NCI-H524 (cell line): Measurements from ENCODE around the gene VLDLR.

Source experiments
- DNase-seq, 2 experiments: peaks; one replicate each; lab custom pipeline; 2025; lab: John Stamatoyannopoulos, UW

The VLDLR gene

DNA sequence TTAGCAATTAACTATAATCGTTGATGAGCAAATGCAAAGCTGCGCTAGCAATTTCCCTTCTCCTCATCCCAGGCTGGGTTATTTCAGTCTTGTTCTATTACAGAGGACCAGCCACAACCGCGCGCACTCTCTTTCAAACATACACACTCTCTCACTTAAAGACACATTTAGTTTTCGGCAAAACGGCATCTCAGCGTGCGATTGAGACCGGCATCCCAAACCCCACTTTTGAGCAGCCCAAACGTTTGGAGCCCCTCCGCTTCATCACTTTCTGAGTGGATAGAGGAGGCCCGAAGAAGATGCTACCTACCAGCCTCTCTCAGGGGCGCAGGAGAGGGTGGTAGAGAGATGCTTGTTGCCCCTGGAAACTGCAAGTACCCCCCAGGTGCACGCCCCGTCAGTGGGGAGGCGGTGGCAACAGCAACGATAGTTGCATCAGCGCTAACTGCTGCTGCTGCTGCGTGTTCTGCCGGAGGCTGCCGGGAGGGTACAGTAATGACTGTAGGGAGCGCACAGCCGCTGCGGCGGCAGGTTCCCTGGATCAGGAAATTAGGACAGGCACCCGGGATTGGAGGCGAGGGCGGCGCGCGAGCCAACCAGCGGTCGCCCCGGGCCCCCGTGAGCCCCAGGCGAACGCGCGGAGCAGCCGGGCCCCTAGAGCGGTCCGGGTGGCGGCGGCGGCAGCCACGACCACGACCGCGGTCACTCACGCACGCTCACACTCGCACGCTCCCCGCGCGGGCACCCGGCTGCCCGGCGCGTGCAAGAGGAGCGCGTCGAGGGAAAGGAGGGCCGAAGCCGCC is 467 bp upstream of the VLDLR start:
- DNase-seq = peak; percentile 40 to 87

DNA sequence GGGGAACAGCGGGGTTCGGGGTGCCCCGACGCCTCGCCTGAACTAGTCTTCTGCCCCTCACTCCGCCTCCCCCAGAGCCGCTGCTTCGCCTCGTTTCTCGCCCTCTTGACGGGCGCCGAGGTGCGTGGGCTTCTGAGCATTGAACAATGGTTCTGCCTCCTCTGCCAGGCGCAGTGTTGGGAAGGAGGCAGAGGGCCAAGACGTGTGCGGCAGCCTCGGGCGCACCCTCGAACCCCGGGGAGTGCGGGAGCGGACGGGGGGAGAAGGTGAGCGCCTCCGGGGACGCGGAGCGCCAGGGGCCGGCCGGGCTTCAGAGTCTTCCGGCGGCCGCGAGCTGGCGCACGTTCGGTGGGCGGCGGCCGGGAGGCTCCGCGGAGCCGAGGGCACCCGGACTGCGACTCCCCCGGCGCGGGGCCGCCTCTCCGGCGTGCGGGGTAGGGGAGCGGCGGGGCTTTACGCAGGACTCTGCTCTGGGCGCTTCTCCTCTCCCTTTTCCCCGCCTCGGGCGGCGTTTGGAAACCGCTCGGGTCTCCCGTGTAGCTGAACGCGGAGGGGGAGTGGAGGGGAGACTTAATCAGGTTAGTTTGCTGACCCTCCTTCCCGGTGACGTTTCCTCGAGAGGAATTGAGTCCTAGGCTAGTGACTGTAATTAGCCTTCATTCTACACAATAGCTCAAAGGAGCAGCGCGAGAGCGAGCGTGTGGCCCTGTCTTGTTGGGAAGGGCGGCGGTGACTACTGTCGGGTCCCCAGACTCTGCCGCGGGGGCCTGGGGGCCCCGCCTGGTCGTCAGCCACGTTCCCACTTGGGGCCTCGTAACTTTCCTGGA is 1.1 kb downstream of the VLDLR start:
- DNase-seq = peak; percentile 3 to 55

DNA sequence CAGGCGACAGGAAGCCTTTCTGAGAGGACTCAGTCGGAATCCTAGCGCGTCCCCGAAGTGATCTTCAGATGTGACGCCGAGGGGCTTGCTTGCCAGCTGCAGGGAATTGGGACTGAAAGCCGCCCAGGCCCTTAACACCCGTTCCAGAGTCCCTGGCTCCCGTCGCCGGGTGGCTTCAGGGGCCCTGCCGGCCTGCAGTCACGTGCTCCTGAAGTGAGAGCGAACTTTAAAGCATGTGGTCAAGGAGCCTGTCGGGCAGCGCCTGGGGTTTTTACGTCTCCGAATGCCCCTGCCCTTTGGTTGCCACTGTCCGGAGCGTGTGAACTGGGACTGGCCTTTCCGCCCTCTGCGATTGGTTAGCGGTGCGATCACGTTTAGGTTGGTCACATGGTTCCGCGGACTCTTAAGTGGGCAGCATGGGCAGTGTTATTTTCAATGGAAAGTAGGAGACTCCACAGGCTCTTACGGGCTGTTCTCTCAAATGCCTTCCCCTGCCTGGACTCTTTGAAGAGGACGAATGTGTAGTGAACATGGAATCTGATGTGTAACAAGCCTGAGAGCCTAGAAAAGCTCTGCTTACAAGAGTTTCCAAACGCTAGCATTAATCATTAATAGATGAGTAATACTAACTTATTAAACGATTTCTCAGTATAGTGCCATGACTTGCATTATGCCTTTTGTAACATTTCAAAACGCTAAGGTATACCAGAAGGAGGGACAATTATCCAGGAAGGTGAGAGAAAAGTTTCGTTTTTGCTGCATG is 1.9 kb downstream of the VLDLR start:
- peak in 1 of 2 experiments; percentile 55 for DNase-seq

DNA sequence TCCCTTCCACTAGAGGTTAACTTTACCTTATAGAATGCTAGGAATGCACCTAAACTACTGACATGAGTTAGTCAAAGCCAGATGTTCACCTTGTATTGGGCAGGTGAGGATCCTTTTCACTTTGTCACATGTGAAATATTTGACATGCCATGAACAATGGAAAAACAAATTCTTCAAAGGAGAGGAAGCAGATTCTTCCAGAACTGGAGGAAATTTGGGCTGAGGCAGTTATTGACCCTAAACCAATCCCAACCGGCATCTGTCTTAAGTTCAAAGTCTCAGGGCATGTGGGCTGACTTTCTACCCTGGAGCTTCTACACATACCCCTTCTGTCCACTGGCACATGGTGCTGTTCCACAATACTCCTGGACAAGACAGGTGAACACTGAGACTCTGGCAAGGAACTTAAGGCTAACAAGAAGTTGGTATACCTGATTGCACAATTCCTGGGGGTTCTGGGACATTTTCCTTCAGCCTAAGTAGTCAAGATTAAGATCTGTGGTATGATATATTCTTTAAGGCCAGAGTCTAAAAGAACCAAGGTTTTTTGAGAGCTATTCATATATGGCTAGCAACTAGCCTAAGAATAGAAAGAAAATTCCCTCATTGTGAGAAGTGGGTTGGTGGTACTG is 2.6 kb downstream of the VLDLR start:
- DNase-seq = no peak

DNA sequence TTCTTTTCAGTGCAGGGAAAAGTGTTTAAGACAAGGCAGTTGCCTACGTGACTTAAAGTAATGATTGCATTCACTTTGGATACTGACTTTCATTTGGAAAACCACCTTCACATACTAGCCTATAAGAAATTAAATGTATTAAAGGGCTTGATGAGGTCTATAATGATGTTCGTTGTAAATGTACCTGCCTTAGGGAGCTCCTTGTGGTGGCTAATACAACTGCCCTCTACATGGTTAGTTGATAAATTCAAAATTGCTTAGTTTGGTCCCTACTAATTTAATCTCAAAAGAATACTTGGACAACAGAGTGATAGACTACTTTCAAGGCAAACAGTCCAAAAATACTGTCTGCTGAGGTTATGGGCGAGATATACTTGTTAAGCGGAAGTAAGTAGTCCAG is 3.8 kb downstream of the VLDLR start:
- DNase-seq = no peak

DNA sequence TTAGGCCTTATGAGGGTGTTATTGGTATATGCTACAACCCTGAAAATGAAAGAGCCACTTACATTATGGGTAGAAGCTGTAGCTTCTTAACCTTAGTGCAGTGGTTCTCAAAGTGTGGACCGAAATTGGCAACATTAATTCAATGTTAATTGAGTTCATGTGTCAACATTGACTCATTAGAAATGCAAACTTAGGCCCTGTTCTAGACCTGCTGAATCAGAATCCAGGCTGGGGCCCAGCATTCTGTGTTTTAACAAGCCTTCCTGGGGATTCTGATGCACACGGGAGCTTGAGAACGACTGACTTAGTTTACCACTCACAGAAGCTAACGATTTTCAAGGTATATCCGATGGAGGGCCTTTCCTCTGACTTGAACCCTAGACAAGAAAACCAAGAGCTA is 7.3 kb downstream of the VLDLR start:
- no peak for DNase-seq

DNA sequence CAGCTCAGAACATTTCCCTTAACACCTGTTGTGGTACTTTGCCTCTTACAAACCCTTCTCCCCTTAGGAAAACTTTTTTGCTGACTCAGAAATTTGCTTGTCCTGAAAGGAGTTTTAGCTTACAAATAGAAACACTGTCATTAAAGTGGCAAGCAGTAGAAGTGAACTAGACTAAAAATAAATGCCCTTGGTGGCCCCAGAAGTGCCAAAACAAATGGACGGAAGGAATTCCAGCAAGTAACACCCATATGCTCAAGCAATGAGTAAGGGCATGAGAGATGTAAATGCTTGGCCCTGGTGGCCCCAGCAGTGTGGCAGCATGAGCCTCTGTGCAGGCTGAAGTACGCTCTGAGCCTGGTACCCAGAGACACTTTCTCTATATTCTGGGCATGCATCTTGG is 8.6 kb downstream of the VLDLR start:
- DNase-seq = no peak

DNA sequence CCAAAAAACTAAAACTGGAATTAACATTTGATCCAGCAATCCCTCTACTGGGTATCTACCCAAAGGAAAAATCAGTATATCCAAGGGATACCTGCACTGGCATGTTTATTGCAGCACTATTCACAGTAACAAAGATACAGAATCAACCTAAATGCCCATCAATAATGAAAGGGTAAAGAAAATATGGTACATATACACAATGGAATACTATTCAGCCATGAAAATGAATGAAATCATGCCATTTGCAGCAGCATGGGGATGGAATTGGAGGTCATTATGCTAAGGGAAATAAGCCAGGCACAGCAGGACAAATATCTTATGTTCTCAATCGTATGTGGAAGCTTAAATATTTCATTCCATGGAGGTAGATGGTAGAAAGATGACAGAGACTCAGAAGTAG is 9.7 kb downstream of the VLDLR start:
- DNase-seq = no peak

DNA sequence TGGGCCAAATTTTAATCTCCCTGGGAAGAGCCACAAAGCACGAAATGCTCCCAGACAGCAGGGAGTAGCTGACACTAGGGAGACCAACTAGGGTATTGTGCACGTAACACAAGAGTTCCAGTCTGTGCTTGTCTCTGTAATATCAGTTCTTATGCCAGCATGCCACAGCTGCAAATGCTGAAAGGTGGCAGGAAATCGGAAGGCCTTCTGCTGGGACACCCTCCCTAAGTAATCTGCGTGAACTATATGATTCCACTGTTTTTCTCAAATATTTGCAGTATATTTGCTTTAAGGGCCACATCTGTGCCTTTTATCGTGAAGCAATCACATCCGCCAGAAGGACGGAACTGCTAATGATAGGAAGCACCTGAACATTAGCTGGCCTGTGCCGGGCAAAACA is 12.6 kb downstream of the VLDLR start:
- no peak for DNase-seq

DNA sequence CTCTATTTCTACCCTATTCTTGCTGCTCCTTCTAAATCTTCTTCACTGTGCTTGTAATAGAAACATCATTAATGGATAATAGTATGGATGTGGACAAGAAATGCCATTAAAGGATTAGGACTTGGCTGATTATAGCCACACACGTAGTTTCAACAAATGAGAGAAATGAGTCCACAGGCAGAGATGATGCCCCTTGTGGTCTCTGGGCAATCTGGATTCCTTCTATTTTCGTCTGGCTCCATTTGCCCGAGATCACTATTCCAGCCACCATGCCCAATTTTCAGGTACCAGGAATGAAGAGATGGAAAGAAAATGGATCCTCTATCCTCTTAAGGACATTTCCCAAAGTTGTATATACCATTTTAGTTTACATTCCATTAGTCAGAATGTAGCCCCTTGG is 13.2 kb downstream of the VLDLR start:
- no peak for DNase-seq

DNA sequence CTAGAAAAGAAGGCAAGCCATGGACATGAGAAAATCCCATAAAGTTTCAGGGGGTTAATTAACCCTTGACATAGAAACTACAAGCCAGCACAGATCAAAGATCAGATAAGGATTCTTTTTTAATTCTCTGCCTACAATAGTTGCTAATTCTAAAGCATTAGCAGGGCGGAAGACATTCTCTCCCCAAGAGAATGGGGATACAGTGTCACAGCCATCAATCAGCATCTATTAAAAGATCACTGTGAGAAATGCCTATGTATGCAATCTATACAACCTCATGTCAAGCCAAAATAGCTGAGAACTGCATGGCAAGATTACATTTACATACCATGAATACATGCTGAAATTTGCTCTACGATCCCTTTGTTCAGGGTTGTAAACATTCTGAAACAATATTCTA is 14.3 kb downstream of the VLDLR start:
- DNase-seq = no peak

DNA sequence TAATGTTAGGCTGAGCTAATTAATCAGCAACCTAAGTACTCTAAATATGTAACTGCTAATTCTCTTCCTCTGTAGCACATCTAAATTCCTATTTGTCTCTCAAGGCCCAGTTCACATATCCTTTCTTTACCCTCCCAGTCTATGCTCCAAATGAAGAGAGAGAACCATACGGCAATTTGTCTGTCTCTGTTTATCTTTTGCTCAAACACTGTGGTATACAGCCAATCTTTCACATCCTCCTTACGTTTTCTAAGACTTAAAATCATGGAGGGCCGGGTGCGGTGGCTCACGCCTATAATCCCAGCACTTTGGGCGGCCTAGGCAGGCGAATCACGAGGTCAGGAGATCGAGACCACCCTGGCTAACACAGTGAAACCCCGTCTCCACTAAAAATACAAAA is 15.8 kb downstream of the VLDLR start:
- no peak for DNase-seq

DNA sequence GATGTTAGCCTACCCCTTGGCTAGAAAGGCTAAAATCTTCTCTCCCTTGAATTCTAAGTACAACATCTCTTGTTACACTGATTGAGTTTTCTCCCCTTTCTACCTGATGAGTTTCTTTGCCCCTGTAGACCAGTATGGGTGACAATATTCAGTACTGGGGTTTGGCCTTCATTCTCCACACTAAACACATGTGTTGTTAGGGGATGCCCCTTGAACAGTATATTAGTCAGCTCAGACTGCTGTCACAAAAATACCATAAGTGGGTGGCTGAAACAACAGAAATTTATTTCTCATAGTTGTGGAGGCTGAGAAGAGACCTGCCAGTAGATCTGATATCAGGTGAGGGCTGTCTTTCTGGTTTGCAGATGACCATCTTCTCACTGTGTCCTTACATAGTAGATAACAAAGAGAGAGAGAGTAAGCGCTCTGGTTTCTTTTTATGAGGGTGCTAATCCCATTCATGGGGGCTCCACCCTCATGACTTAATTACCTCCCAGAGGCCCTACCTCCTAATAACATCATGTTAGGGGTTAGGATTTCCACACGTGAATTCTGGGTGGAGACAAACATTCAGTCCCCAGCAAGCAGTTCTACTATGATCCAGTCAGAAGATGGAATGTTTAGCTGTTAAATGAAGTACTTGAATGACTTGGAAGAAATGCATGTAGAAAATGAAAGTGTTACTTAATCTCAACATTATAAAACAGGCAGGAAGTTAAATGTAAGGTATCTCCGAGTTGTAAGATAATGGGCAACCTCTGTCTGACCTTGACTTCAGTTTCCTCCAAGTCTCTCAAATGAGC is 17.5 kb downstream of the VLDLR start:
- DNase-seq = no peak

DNA sequence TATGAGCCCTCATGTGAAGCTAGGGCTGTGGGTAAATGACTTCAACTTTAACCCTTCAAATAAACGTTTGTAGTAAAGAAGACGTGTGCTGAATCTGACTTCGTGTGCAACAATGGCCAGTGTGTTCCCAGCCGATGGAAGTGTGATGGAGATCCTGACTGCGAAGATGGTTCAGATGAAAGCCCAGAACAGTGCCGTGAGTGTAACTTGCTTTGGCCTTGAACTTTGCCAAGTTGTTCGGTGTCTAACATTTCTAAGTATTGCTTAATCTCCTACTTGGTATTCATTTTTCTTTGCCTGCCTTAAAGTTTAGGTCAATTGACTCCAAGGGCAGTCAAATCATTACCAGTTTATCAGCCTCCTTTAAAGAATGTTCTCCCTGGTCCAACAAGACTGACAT is 18.2 kb downstream of the VLDLR start:
- no peak for DNase-seq

DNA sequence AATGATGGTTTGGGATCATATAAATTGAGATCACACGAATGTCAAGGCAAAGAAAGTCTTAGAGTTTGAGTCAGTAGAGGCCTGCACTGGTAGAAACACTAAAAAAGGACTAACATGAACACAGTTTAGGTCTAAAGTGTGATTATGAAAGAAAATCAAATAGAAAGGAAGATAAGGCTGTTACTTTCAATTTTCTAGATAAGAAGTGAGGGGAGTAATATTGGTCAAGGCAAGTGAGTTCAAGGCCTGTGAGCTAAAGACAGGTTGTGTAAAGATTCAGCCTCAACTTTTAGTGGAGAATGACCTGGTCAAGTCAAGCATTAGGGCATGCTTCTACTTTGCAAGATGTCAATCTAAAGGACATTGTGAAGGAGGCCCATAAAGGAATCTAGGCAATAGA is 19.0 kb downstream of the VLDLR start:
- no peak for DNase-seq

DNA sequence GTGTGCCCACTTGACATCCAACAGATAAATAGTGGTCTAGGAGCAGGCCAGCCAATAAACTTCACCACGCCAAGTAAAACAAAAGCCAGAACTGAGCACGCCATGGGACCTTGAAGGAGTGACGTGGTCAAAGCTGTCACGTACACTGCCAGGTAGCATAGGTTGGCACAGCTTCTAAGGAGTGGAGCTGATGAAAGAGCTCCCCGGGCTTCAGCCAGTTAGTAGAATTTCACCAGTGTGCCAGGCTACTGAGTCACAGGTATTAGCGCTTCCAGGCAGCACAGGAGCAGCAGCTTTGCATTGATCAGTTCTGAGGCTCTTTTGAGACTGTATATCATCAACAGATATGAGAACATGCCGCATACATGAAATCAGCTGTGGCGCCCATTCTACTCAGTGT is 19.4 kb downstream of the VLDLR start:
- no peak for DNase-seq

DNA sequence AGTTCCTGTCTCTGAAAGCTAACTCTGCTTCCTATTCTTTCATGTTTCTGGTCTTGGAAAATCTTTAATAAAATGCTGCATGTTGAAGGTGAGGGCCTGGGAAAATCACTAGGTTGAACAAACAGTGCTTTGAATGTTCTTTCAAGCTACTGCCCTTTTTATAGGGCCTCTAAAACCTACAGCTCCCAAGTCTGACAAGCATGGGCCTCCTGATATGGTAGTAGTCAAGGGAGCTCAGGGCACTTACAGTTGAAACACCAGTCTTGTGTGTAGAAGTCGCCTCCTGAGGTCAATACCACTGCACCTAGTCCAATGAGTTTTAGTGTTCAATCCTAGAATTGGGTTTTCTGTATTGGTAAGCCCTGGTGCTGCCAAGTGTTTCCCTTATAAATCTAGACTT is 20.5 kb downstream of the VLDLR start:
- no peak for DNase-seq

DNA sequence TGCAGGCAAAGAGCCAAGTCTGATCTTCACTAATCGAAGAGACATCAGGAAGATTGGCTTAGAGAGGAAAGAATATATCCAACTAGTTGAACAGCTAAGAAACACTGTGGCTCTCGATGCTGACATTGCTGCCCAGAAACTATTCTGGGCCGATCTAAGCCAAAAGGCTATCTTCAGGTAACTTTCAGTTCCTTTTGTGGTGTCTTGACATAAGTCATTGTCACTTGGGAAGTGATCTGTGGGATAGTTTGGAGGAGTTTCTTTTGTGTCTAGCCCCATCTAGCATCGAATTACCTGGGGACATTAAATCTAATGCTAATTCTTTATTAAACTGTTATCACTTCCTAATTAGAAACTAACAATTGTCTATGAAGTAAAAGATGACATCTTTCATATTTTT is 24.0 kb downstream of the VLDLR start:
- no peak for DNase-seq

DNA sequence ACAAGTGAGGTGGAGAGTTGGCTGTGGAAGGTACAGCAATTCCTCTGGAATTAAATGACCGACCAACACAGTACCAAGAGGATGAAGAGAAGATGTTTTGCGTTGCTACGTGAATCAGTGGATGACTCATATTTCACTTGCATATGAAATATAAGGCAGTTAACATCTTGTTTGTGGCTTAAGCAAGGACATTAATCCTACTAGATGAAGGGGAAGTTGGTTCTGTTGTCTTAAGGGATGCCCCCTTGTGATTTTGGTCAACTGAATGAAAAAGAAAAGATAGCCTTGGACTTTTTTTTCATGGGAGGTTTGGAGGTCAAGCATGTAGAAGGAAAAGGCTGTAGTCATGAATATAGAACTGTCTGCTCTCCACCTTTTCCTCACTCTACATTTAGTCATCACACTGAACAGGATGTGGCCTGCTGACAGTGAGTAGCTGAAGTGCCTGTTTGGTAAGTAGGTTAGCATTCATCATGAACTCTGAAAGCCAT is 33.9 kb downstream of the VLDLR start:
- no peak for DNase-seq

DNA sequence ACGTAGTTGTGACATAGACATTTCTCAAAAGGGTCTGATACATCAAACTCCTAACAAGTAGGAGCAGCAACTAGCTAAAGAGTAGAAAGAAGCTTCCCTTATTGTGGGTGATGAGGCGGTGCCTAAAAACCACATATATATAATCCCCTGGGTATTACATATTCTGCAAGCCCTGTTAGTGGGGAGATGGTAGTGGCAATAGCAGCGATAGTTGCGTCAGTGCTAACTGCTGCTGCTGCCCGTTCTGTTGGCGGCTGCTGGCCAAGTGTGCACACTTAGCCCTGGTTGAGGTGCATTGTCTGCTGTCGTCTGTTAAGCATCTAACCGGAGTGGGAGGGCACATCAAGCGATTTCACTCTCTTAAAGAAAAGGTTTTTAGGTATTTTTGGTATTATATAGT is 35.8 kb downstream of the VLDLR start:
- no peak for DNase-seq

DNA sequence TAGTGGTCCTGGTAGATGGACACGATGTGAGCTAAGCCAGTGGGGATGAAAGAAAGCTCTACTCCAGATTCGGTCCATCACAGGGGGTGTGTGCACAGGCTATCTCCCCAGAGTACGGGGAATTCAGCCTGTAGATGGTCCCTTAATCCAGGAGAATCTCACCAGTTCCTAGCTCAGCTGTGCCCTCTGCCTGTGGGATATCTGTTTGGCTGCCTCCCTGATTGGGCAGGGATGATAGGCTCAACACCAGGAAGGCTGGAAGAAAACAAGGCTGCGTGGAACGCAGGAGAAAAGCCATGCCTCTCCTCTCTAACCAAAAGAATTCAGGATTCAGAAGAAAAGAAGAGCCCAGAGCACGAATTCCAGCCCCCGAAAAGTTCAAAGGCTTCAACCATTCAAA is 40.9 kb downstream of the VLDLR start:
- DNase-seq = peak in 1 of 2 experiments; percentile 6
